Keratinocyte (primary cell): ENCODE data around the gene ANKRD39. TPM values are rescaled to one million over a fixed set of nuclear protein-coding genes. Genes with fewer than 3 reads are reported as not detected.

Experiments
- DNase-seq: peaks from one replicate; pipeline ENCODE4 v3.0.0-alpha.2; 2011; ENCODE audit warnings: low read depth, missing footprints, low spot score
- FAIRE-seq: peaks from 2 replicates; lab custom pipeline; 2011; peaks lifted over from hg19 to GRCh38; lab: Jason Lieb, UNC
- H2AFZ ChIP-seq: 2 replicates; pipeline ENCODE4 v1.6.0; 2012; ENCODE audit warnings: low read length, control low read depth, inconsistent platforms; ENCODE audit not compliant: control insufficient read depth
- H3K27ac ChIP-seq: 2 replicates; pipeline ENCODE4 v1.5.1; 2011; ENCODE audit warnings: low read length; ENCODE audit not compliant: control insufficient read depth, insufficient read depth
- H3K27me3 ChIP-seq: 3 replicates; pipeline ENCODE4 v1.6.0; 2011; ENCODE audit warnings: low read length; ENCODE audit not compliant: control insufficient read depth, insufficient read depth; ENCODE audit errors: extremely low read depth
- H3K36me3 ChIP-seq, 2 experiments: 2 replicates in 1 of 2; 3 replicates in 1 of 2; pipeline ENCODE4 v1.5.1; 2011; ENCODE audit warnings: low read length in 2 of 2, mild to moderate bottlenecking in 1 of 2; ENCODE audit not compliant: control insufficient read depth in 2 of 2, insufficient read depth in 2 of 2; ENCODE audit errors: extremely low read depth in 1 of 2
- H3K4me1 ChIP-seq: 3 replicates; pipeline ENCODE4 v1.5.1; 2011; ENCODE audit warnings: low read length; ENCODE audit not compliant: control insufficient read depth, insufficient read depth; ENCODE audit errors: extremely low read depth
- H3K4me2 ChIP-seq: 3 replicates; pipeline ENCODE4 v1.6.0; 2011; ENCODE audit warnings: low read depth, low read length; ENCODE audit not compliant: control insufficient read depth, insufficient read depth; ENCODE audit errors: extremely low read depth
- H3K4me3 ChIP-seq, 3 experiments: fragments of 200-600 bp in 1 of 3; sonication (generic) in 1 of 3; 2 replicates in 2 of 3; 3 replicates in 1 of 3; pipeline ENCODE4 v1.5.1; 2011 to 2016; ENCODE audit warnings: low read length in 3 of 3, mild to moderate bottlenecking in 3 of 3, control low read depth in 2 of 3, inconsistent platforms in 1 of 3, low read depth in 1 of 3, mixed read lengths in 1 of 3, mixed run types in 1 of 3, moderate library complexity in 1 of 3; ENCODE audit not compliant: control insufficient read depth in 2 of 3, insufficient read depth in 2 of 3; ENCODE audit errors: extremely low read depth in 1 of 3
- H3K79me2 ChIP-seq: 2 replicates; pipeline ENCODE4 v1.6.0; 2012; ENCODE audit warnings: low read length; ENCODE audit not compliant: control insufficient read depth, insufficient read depth
- H3K9ac ChIP-seq: 3 replicates; pipeline ENCODE4 v1.6.0; 2011; ENCODE audit warnings: low read length; ENCODE audit not compliant: control insufficient read depth, insufficient read depth; ENCODE audit errors: extremely low read depth
- H3K9me1 ChIP-seq: 3 replicates; pipeline ENCODE4 v1.6.0; 2011; ENCODE audit warnings: low read length; ENCODE audit not compliant: control insufficient read depth, insufficient read depth; ENCODE audit errors: extremely low read depth
- H3K9me3 ChIP-seq: 2 replicates; pipeline ENCODE4 v1.5.1; 2012; ENCODE audit warnings: low read depth, low read length; ENCODE audit not compliant: control insufficient read depth
- H4K20me1 ChIP-seq: 3 replicates; pipeline ENCODE4 v1.6.0; 2011; ENCODE audit warnings: low read length; ENCODE audit not compliant: control insufficient read depth, insufficient read depth; ENCODE audit errors: extremely low read depth
- CTCF ChIP-seq, 3 experiments: IDR thresholded peaks in 1 of 3; conservative IDR thresholded peaks in 1 of 3; optimal IDR thresholded peaks in 1 of 3; 2 replicates in 2 of 3; 3 replicates in 1 of 3; pipeline versions ENCODE3 to v1.5.1; 2011; ENCODE audit warnings: low read length in 3 of 3, mild to moderate bottlenecking in 3 of 3, moderate library complexity in 2 of 3, control low read depth in 1 of 3, inconsistent platforms in 1 of 3; ENCODE audit not compliant: insufficient read depth in 2 of 3; ENCODE audit errors: extremely low read depth in 1 of 3
- EZH2 ChIP-seq: IDR thresholded peaks from one replicate; pipeline ENCODE4 v1.6.1; 2012; ENCODE audit warnings: inconsistent platforms, mild to moderate bottlenecking, low read length, moderate library complexity
- dilution Hi-C: fragments of 300-500 bp; cut with MboI; formaldehyde crosslinking; loops from one replicate; pipeline ENCODE4 v1.7.0; 2020; ENCODE audit warnings: low sequenced_read_pairs; ENCODE audit not compliant: extremely low pct_ligation_motif_present
- polyA plus RNA-seq, 5 experiments: library from polyadenylated mRNA; depleted of rRNA in 3 of 5; stranded (reverse) in 3 of 5; stranded (forward) in 1 of 5; unstranded in 1 of 5; fragments of >200 nt; gene quantifications; 1 replicate in 1 of 5; 2 replicates in 3 of 5; 3 replicates in 1 of 5; pipeline versions ENCODE4 v1.2.1 to v1.2.3, GENCODE V29; 2011 to 2012; ENCODE audit warnings: missing spikeins in 2 of 5, low read depth in 1 of 5, low replicate concordance in 1 of 5

The ANKRD39 gene
- polyA plus RNA-seq, 1 donor (not counting 4 experiments of a cell fraction or from before 2014, with no cell fraction given), result 7.2 TPM

DNA sequence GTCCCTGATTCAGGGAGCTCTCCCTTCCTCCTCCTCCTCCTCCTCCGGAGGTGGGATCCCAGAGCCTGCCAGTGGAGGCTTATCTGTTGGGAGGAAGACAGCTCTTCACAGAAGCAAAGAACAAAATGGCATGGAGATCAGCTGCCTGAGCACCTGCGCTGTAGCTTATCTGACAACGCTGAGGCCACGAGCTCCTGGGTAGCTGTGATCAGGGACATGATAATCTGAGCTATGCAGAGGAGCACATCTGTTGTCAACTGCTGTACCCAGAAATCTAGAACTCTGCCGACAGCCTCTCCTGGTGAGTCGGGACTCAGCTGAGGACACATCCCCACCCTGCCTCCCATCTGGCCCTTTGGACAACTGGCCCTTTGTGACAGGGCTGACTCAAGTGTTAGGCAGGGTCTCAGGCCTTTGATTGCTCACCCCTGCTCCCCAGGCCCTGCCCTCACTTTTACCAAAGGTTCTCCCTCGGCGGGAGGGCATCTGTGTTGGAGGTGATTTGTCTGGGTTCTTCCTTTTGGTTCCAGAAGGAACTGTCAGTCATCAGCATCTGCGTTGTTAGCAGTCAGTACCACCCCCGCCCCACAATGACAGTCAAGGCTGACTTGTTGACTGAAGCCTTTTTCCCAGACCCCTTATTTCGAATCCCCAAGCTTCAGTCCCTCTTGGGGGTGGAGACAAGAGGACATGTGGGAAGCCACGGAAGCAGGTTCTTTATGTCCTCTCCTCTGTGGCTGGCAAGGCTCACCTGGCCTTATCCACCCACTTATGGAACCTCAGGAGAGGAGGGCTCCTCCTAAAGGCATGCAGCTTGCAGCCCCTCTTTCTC, 47.6 kb downstream of the ANKRD39 start:
- dilution Hi-C loops, result no loop called here
- Histone ChIP-seq H3K27ac (no peak overlapping the region), H3K9me1 (no peaks in the 10 kb centered on the region), H3K4me3 (no peak overlapping the region), H4K20me1 (no peaks in the 10 kb centered on the region), H3K4me1 (peaks cover 1% of the 10 kb centered on the region), H3K4me2 (no peak overlapping the region), H3K79me2 (no peaks in the 10 kb centered on the region), H3K9me3 (no peaks in the 10 kb centered on the region), H3K9ac (no peak overlapping the region), H2AFZ (no peak overlapping the region), H3K36me3 (peaks cover 0 to 3% of the 10 kb centered on the region in 2 experiments), H3K27me3 (no peaks in the 10 kb centered on the region)
- DNase-seq, result no peak
- TF ChIP-seq CTCF (optimal IDR thresholded peaks at IDR 0.05 in 1 of 3, IDR thresholded peaks at IDR 0.05 in 1 of 3, conservative IDR thresholded peaks at IDR 0.05 in 1 of 3; ENCODE audit: extremely low read depth in 1 of 3, insufficient read depth in 2 of 3, low read length in 3 of 3), result no peak
- TF ChIP-seq EZH2, result no peak
- no peak for FAIRE-seq

DNA sequence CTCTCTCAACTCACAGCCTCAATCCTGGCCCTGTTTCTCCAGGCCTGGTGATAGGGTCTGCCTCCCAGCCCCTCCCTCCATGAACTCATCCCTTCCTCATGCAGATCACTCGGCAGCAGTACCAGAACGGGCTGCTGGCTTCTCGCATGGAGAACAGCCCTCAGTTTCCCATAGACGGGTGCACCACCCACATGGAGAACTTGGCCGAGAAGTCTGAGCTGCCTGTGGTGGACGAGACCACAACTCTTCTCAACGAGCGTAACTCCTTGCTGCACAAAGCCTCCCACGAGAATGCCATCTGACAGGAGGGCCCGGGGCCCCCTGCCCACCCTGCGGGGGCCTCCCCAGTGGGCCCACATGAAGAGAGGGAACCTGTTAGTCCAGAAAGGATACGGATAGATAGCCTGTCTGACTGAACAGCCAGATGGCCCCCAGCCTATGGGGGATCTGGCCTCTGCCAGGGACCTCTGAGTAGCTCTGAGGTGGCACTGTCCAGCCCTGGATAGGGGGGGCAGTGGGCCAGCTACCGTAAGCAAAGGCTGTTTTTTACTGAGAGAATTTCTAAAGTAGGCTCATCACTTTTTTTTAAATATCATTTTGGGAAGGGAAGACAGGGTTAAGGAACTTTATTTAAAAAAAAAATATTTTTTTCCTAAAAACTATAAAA, 48.5 kb downstream of the ANKRD39 start:
- H3K36me3 ChIP-seq, result peaks cover 0 to 3% of the 10 kb centered on the region in 2 experiments
- H3K27me3 ChIP-seq, result no peaks in the 10 kb centered on the region
- dilution Hi-C loops, result no loop called here
- no peak overlapping the region for H3K9ac ChIP-seq
- FAIRE-seq, result no peak
- no peak overlapping the region for H3K4me2 ChIP-seq
- no peaks in the 10 kb centered on the region for H3K4me1 ChIP-seq
- no peaks in the 10 kb centered on the region for H3K9me1 ChIP-seq
- no peak overlapping the region for H2AFZ ChIP-seq
- H3K27ac ChIP-seq, result no peak overlapping the region
- TF ChIP-seq CTCF (optimal IDR thresholded peaks at IDR 0.05 in 1 of 3, IDR thresholded peaks at IDR 0.05 in 1 of 3, conservative IDR thresholded peaks at IDR 0.05 in 1 of 3; ENCODE audit: extremely low read depth in 1 of 3, insufficient read depth in 2 of 3, low read length in 3 of 3), result no peak
- TF ChIP-seq EZH2, result no peak
- no peak for DNase-seq
- no peaks in the 10 kb centered on the region for H3K9me3 ChIP-seq
- no peaks in the 10 kb centered on the region for H3K79me2 ChIP-seq
- H3K4me3 ChIP-seq, result no peak overlapping the region
- no peaks in the 10 kb centered on the region for H4K20me1 ChIP-seq
